Fibroblast of the aortic adventitia (primary cell): ENCODE results near the gene MRPS30. TPM values are rescaled to one million over a fixed set of nuclear protein-coding genes. Genes with fewer than 3 reads are reported as not detected.
"Not testable (repeated sequence)": the region's sequence is repeated elsewhere in the genome, so short reads cannot be mapped to it uniquely, and the experiment has no call there.

Experiments
- DNase-seq: peaks from one replicate; pipeline ENCODE4 v3.0.0-alpha.2; 2010; ENCODE audit warnings: low read depth
- H3K4me3 ChIP-seq: 2 replicates; pipeline ENCODE4 v1.5.1; 2011; ENCODE audit warnings: low read depth, mild to moderate bottlenecking, control low read depth, low read length, moderate library complexity
- CTCF ChIP-seq: IDR thresholded peaks from 2 replicates; pipeline ENCODE4 v1.5.1; 2011; ENCODE audit warnings: mild to moderate bottlenecking, low read length, control low read depth, inconsistent platforms; ENCODE audit not compliant: insufficient read depth
- total RNA-seq: library from RNA; depleted of rRNA; stranded (reverse); fragments of >200 nt; gene quantifications from 2 replicates; pipeline ENCODE4 v1.2.3, GENCODE V29; 2012; ENCODE audit warnings: low replicate concordance

MRPS30 gene
- total RNA-seq, 1 donor: 78.6 TPM

DNA sequence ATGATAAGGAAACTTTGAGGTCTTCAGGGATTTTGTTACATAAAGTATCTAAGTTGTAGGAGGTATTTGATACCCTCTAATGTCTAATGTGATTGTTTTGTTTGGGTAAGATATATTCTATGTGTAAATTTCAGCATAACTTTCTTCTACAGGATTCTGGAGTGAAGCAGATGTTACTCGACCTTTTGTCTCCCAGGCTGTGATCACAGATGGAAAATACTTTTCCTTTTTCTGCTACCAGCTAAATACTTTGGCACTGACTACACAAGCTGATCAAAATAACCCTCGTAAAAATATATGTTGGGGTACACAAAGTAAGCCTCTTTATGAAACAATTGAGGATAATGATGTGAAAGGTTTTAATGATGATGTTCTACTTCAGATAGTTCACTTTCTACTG is 6.0 kb downstream of the MRPS30 start:
- H3K4me3 ChIP-seq: no peak overlapping the region
- TF ChIP-seq CTCF: no peak
- no peak for DNase-seq

DNA sequence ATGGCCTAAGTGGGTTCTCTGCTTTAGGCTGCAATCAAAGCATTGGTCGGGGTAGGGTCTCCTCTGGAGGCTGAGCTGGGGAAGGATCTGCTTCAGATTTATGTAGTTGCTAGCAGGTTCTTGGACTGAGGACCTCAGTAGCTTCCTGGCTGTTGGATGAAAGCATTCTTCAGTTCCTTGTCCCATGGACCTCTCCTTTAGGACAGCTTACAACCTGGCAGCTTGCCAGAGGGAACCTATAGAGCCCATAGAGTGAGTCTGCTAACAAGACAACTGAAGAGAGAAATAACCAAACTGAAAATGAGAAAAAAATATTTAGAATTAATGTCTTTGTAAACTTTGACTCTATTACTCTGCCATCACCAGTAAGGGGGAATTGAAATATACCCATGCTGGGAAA is 12.4 kb downstream of the MRPS30 start:
- no peak for DNase-seq
- no peak overlapping the region for H3K4me3 ChIP-seq
- no peak for TF ChIP-seq CTCF

GRCh38 chr5:44824662-44825061 is 15.9 kb downstream of the MRPS30 start:
- DNase-seq, H3K4me3 ChIP-seq: not testable (repeated sequence)

GRCh38 chr5:44827681-44828080 is 18.9 kb downstream of the MRPS30 start:
- H3K4me3 ChIP-seq: no peak overlapping the region
- no peak for DNase-seq
- TF ChIP-seq CTCF: no peak

DNA sequence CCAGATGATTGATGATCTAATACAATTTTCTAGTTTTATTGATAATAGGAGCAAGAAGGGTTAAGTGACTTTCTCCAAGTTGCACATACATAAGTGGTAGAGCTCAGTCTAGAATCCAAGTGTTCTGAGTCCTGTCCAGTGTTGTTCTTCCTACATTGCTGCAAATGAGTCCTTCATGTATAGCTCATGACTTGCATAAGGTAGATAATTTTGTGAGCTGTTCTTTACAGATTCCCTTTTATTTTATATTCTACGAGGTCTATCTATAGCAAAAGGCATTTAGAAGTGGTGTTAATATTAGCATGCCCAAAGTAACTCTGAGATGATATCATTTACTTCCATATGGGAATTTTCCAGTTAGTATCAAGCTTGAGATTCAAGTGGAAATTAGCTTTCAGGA is 20.0 kb downstream of the MRPS30 start:
- no peak for DNase-seq
- no peak for TF ChIP-seq CTCF
- no peak overlapping the region for H3K4me3 ChIP-seq

DNA sequence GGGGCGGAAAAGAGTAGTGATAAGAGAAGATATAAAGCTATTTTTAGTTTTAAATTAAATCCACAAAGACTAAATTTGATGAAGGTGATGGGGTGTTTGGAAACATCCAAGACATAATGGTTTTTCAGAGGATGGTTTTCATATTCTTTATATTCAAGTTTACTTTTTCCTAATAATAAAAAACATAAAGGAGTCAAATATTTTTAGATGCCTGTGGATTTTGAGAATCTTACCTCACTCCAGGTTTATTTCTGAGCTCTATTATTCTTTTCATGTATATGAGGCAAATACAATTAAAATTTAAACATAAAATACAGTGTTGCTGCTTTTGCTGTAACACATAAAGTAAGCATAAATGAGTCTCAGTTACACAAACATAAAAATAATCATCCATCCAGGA is 22.2 kb downstream of the MRPS30 start:
- H3K4me3 ChIP-seq: no peak overlapping the region
- no peak for TF ChIP-seq CTCF
- DNase-seq: no peak

DNA sequence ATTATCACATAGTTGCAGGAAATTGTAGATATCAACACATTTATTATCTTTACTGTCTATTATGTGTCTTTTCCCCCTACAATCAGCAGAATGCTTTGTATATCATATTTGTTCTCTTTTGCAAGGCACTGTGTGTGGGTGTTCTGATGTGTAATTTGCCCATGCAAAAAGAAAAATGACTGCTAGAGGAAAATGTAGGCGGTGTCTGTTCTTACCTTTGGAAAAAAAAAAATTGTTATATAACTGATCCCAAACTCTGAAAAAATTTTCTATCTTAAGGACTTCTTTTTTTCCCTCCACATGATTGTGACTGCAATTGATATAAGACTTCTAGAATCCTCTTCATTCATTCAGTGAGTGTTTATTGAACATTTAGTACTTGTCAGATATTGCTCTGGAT is 24.5 kb downstream of the MRPS30 start:
- H3K4me3 ChIP-seq: no peak overlapping the region
- no peak for TF ChIP-seq CTCF
- no peak for DNase-seq

DNA sequence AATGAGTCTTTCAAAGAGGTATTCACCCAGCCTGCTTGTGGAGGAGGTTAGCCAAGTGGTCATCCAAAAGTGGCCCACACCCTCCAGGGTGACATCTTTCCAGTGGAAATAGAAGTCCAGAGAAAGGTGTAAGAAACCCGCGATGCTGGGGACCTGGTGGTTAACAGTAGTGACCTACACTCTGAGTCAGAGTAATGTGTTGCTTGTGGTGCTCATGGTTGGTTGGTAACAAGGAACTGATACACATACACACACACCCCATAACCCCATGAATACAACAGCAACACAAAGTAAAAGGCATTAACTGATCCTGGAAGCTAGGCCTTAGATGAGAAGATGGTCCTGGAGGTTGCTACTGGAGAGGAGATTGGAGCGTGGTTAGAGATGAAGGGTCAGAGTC is 26.9 kb downstream of the MRPS30 start:
- no peak for TF ChIP-seq CTCF
- DNase-seq: no peak
- H3K4me3 ChIP-seq: no peak overlapping the region
